Liver (tissue), 3 donors: ENCODE data around the gene TSN.

Source experiments
- CTCF ChIP-seq: fragments of 150-350 bp; IDR thresholded peaks from 2 replicates; pipeline ENCODE4 v1.5.1; 2017; ENCODE audit warnings: improper control_type of control experiment, low read depth, low read length; ENCODE audit not compliant: missing input control
- EGR1 ChIP-seq, 2 donors: IDR thresholded peaks; 2 replicates each; pipeline ENCODE4 v1.6.1; 2016 to 2018; ENCODE audit warnings: antibody characterized with exemption in 2 of 2, low read depth in 2 of 2
- FOXA1 ChIP-seq: IDR thresholded peaks from 2 replicates; pipeline ENCODE4 v1.6.1; 2016; ENCODE audit warnings: antibody characterized with exemption
- GABPA ChIP-seq, 2 donors: IDR thresholded peaks in 1 of 2; conservative IDR thresholded peaks in 1 of 2; 2 replicates each; pipeline ENCODE4 v1.6.1; 2016; ENCODE audit warnings: antibody characterized with exemption in 2 of 2, mild to moderate bottlenecking in 1 of 2, moderate library complexity in 1 of 2
- JUND ChIP-seq, 2 donors: IDR thresholded peaks; 2 replicates each; pipeline ENCODE4 v1.6.1; 2016; ENCODE audit warnings: antibody characterized with exemption in 2 of 2
- MAX ChIP-seq: IDR thresholded peaks from 2 replicates; pipeline ENCODE4 v1.6.1; 2016; ENCODE audit warnings: antibody characterized with exemption
- NR2F2 ChIP-seq: IDR thresholded peaks from 2 replicates; pipeline ENCODE4 v1.6.1; 2016; ENCODE audit warnings: antibody characterized with exemption
- RAD21 ChIP-seq, 2 donors: IDR thresholded peaks; 2 replicates each; pipeline ENCODE4 v1.6.1; 2016; ENCODE audit warnings: antibody characterized with exemption in 2 of 2, mild to moderate bottlenecking in 2 of 2
- REST ChIP-seq: IDR thresholded peaks from 2 replicates; pipeline ENCODE4 v1.6.1; 2016; ENCODE audit warnings: antibody characterized with exemption, mild to moderate bottlenecking
- RXRA ChIP-seq, 2 donors: IDR thresholded peaks; 2 replicates each; pipeline ENCODE4 v1.6.1; 2017 to 2018; ENCODE audit warnings: antibody characterized with exemption in 2 of 2, mild to moderate bottlenecking in 1 of 2
- SP1 ChIP-seq: IDR thresholded peaks from 2 replicates; pipeline ENCODE4 v1.6.1; 2018; ENCODE audit warnings: antibody characterized with exemption, mild to moderate bottlenecking
- TAF1 ChIP-seq: conservative IDR thresholded peaks from 2 replicates; pipeline ENCODE4 v1.6.1; 2016; ENCODE audit warnings: antibody characterized with exemption, mild to moderate bottlenecking
- YY1 ChIP-seq: IDR thresholded peaks from 2 replicates; pipeline ENCODE4 v1.6.1; 2016; ENCODE audit warnings: antibody characterized with exemption, mild to moderate bottlenecking
- ZBTB33 ChIP-seq: IDR thresholded peaks from 2 replicates; pipeline ENCODE4 v1.6.1; 2016; ENCODE audit warnings: antibody characterized with exemption
- donor health status: healthy.
- donor health status: healthy.

GRCh38 chr2:121748202-121748601 lies 7.2 kb upstream of the TSN start:
- TF ChIP-seq CTCF, result no peak
- TF ChIP-seq GABPA (IDR thresholded peaks at IDR 0.05 in 1 of 2, conservative IDR thresholded peaks at IDR 0.05 in 1 of 2), result no peak
- no peak for TF ChIP-seq REST
- peak; percentile 53 to 56 for TF ChIP-seq RAD21 (IDR thresholded peaks at IDR 0.05)
- TF ChIP-seq SP1, result no peak
- no peak for TF ChIP-seq JUND (IDR thresholded peaks at IDR 0.05)
- TF ChIP-seq MAX, result no peak
- TF ChIP-seq TAF1, result no peak
- no peak for TF ChIP-seq ZBTB33
- TF ChIP-seq YY1, result no peak
- no peak for TF ChIP-seq FOXA1
- TF ChIP-seq EGR1 (IDR thresholded peaks at IDR 0.05; ENCODE audit: low read depth in 2 of 2), result no peak
- TF ChIP-seq NR2F2, result no peak
- no peak for TF ChIP-seq RXRA (IDR thresholded peaks at IDR 0.05)
